KBM-7 (cell line): ENCODE results near the gene CEMIP.
A peak's percentile ranks its signal among the peaks of the same experiment; 100 is the strongest.

Experiments
- DNase-seq: peaks from one replicate; pipeline ENCODE4 v3.0.0-alpha.2; 2015
- in situ Hi-C: fragments of 300-500 bp; cut with MboI; formaldehyde crosslinking; loops from 2 replicates; pipeline ENCODE4 v1.14.3; 2020; ENCODE audit warnings: low sequenced_read_pairs, low pct_unique_long_range_greater_than_20kb, mixed read lengths

The CEMIP gene

DNA sequence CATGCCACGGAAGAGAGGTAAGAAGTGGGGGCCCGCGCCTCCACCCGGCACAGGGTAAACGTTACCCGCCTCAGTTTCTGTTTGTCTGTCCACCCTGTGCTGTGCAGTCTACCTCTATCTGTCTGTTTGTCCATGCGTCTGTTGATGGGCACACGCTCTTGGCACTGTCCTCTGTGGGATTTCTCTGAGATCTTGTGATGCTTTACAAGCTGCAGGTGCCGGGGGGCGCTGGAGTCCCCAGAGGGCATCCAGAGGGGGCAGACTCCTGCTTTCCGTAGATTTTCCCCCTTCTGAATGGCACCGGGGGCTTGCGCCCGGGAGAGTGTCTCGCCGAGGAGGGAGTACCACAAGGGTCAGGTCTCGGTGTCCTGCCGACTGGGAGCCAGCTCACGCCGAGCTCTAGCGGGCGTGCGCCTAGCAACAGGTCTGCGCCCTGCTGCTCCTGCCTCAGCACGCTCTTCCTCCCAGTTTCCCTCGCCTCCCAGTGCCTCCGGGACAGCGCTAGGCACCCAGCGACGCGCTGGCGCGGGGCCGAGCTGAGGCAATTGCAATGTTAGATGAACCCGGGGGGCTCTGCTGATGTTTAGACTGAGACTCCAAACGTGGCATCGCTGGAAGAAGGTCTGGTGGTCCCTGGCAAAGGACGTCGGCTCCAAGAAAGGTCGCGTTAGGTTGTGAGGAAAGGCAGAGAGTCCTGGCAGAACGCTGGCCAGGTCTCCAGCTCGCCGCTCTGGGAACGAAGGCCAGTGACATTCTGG is 667 bp downstream of the CEMIP start:
- in situ Hi-C loops: loop anchor here (10.0 kb wide), 2 partner anchors 205 to 325 kb away; no protein-coding TSS in a partner anchor
- DNase-seq: peak; percentile 8

DNA sequence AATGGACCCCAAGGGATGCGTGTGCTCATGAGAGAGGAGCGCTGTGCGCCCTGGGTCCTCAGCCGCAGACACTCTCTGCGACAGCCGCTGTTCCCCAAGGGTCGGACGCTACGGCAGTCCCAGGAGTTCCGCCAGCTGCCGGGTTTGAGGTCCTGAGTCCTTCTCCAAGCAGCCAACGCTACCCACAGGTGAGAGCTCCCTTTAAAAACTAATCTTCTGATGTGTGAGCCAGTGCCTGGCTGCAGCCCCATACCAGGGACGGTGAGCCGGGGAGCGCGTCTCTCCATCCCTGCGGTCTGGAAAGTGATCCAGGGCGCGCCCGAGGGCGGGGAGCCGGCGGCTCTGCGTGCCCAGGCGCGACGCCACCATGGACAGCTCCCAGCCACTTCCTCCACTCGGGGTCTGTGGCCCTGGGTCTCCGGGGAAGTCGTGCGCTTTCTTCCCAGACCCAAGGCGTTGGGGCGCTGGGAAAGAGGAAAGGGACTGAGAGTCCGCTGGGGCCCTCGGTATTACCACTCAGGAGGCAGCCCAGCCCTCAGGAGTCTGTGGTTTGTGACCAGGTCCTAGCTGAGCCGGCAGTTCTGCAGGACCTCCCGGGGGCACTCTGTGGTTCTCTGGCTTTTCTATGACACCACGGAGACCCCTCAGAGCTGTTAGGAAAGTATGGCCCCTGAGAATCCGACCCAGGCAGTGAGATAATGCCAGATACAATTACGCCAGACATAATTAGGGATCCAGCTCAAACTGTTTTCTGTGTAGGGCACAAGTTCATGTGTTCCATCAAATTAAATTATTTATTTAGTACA is 1.4 kb downstream of the CEMIP start:
- in situ Hi-C loops: no loop called here
- peak; percentile 66 for DNase-seq

DNA sequence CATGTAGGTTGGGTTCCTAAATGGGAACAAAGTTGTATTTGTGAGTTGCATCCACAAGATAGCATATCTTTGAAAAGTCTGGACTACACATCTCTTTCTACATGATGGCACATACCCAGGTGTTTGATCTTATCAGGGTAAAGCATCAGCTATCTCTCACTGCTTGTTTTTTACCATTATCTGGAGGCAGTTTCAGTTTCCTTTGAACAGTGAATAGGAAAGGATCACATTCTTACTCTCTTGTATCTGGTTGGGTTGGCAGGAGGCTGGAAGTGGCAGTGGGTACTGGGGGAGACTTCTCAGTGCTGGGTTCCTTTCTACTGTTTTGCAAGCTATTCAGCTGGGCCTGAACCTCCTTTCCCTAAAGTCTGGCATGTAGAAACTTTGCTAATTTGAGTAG is 4.1 kb downstream of the CEMIP start:
- in situ Hi-C loops: no loop called here

DNA sequence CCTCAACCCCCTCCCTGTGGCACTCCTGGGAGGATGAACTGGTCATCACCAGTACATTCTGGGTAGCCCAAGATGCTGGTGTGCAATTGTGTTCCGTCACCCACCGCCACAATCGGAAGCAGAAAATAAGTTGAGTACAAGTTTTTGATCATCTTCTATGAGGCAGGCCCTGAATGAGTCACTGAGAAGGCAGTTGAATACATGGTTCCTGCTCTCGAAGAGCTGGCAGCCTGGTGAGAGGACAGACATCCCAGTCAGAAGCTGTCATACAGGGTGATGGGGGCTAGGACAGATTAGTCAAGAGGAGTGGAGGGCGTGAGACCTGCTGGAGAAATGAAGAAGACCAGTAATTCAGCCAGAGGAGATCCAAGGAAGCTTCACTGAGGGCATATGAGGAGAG is 6.2 kb downstream of the CEMIP start:
- in situ Hi-C loops: no loop called here
- DNase-seq: no peak

More for the DNA sequence above, 4.1 kb downstream of the CEMIP start:
- no peak for DNase-seq

DNA sequence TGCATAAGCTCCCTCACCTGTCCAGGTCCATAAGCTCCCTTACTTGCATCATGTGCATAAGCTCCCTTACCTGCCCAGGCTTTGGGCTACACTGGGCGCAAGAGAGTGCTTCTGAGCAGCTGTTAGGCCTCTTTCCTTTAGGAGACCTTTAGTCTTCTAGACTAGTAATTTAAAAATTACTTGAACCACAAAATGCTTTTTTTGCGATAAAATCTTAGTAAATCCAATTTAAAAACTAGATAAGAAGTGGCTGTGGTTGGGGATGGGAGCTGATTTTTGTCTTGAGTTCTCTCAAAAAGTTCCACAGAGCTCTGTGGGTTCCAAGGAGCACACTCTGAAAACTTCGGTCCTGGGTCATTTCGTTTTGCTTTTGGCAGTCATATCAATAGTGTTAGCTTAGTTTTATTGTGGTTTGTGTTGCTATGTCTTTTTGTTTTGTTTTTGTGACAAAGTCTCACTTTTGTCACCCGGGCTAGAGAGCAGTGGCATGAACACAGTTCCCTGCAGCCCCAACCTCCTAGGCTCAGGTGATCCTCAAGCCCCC is 6.7 kb downstream of the CEMIP start:
- in situ Hi-C loops: no loop called here

DNA sequence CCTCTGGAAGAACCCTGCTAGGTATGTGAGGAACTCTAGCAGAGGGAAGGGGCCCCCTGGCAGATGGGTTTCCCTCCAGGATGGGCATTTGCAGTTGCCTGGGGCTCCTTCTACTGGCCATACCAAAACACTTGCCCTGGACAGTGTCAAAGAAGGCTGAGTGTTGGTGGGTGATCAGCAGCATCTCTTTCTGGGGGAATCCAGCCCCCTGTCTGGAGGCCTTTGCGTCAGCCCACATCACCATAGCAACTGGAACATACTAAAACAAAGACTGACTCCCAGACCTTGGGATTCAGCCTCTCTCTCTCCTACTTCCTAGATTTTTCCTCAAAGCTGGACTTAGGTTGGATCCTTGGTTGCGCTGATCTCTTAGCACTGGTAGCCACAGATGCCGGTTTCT is 8.1 kb downstream of the CEMIP start:
- DNase-seq: no peak
- in situ Hi-C loops: no loop called here

More for the DNA sequence above, 6.7 kb downstream of the CEMIP start:
- no peak for DNase-seq

DNA sequence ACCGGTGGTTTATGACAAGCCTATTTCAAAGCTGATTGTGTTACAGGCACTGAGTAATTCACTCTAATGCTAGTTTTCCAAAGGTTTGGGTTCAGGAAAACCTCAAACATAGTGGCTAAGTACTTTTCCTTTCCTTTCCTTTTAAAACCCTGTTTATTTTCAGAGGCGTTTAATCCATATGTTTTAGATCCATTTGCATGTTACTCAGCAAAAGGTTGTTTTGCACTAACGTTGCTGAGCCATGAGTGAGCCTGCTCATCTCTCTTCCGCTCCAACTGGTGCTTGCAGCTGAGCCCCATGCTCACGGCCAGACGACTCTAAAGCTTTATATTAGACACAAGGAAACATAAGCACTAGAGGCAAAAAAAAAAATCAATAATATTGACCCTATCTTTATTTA is 9.4 kb downstream of the CEMIP start:
- no peak for DNase-seq
- in situ Hi-C loops: no loop called here

DNA sequence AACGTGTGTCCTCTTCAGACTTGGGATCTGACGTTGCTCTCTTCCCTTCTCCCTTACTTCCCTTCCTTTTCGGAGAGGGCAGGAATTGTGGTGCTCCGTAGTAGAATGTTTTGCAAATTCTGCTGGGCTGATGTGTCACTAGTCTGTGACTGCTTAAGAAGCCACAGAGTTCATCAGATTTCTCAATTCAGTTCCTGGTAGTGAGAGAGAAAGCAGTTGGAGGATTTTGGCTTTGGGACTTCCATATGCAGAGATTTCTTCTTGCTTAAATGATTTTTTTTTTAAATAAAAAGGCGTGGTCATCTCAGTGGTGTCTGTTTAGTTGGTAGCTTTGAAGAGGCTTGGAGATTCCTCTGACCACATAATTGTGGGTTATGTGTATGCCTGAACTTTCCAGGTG is 10.1 kb downstream of the CEMIP start:
- DNase-seq: no peak
- in situ Hi-C loops: no loop called here

DNA sequence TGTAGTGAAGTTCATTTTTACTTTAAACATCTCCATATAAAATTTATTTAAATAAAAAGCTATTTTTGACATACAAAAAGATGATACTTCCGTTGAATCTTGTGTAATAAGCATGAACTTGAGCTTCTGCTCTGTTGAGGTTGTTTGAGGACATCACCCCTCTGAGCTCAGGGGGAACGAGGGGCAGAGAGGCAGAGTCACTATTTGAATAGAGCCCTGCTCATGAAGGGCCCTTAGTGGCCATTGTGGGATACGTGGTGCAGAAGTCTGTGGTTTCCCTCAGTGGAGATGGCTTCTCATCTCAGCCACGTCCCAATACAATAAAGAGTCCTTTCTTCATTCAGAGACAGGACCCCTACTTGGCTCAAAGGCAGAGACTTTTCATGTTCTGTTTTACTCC is 10.6 kb downstream of the CEMIP start:
- no peak for DNase-seq
- in situ Hi-C loops: no loop called here

DNA sequence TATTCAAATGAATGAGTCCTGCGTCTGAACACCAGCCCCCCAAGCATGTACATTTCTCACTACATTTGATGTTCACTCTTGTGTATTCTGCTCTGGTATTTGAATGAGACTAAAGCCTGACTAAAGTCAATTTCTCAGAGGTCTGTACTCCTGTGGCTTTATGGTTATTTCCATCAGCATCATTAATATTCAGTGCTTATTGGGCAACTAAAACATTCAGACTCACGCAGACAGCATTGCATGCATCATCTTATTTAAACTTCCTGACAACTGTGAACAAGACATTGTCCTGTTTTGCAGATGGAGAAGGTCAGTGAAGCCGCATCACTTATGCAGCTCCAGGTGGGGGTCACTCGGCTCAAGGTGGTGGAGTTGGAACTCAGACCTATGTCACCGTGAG is 11.1 kb downstream of the CEMIP start:
- in situ Hi-C loops: no loop called here
- no peak for DNase-seq

DNA sequence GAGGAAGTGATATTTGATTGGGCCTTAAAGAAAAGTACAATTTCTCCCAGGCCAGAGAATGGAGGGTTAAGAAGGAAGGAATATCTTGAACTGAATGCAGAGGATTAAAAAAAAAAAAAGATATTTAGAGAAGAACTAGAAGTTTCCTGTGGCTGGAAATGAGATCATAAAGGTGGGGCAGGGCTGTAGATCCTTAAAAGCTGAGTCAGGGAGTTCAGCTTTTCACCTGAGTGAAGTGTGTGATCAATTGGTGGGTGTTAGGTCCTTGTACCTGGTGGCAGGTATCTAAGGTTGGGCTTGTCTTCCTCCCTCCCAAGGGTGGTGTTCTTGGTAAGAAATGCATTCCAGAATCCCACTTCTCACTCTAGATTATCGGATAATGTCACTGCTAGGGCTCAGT is 11.8 kb downstream of the CEMIP start:
- in situ Hi-C loops: no loop called here
- DNase-seq: no peak

DNA sequence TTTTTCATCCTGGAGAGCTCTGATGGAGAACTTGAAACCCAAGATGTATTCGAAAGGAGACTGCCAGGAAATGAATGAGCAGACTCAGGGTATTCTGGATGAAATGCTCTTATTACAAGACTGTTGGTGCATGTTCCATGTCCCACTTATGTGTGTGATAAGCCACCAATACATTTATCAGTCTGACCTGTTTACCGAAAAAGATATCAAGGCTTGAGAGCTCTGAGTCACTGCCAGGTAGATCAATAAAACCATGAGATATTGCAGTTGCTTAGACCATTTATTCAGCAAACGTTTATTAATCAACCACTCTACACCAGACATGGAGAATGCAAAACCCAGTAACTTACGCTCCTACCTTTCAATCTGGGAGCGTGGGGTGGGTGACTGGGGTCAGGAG is 17.2 kb downstream of the CEMIP start:
- DNase-seq: no peak
- in situ Hi-C loops: no loop called here

DNA sequence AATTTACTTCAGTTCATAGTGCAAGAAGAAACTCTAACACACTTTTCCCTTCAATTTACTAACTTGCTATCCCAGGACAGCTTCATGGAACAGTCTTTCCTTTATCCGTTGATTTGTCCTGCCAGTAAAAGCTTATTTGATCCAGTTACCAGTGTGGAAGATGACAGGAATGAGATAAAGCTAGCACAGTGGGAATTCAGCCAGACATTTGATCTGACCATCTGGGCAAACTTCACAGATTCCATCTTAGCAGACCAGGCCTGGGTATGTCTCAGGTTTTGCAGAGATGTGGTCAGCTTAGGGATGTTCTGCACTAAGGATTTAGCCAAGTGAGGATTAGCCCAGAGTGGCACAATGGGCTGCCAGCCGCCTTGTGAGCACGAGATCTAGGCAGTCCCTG is 19.7 kb downstream of the CEMIP start:
- DNase-seq: no peak
- in situ Hi-C loops: no loop called here

DNA sequence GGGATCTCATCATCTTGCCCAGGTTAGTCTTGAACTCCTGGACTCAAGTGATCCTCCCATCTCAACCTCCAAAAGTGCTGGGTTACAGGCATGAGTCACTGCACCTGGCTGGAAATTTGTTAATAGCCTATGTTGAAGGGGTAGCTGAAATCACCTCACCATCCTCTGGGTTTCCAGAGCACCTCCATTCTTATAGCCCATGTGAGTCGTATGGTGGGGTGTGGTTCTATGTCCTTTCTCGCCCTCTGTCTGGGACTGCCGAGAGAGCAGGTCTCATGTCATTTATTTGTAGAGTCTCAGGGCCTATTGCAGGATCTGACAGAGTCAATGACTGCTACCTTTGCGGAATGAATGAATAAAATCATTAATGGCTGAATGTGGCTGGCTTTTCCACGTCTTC is 20.9 kb downstream of the CEMIP start:
- no peak for DNase-seq
- in situ Hi-C loops: no loop called here

DNA sequence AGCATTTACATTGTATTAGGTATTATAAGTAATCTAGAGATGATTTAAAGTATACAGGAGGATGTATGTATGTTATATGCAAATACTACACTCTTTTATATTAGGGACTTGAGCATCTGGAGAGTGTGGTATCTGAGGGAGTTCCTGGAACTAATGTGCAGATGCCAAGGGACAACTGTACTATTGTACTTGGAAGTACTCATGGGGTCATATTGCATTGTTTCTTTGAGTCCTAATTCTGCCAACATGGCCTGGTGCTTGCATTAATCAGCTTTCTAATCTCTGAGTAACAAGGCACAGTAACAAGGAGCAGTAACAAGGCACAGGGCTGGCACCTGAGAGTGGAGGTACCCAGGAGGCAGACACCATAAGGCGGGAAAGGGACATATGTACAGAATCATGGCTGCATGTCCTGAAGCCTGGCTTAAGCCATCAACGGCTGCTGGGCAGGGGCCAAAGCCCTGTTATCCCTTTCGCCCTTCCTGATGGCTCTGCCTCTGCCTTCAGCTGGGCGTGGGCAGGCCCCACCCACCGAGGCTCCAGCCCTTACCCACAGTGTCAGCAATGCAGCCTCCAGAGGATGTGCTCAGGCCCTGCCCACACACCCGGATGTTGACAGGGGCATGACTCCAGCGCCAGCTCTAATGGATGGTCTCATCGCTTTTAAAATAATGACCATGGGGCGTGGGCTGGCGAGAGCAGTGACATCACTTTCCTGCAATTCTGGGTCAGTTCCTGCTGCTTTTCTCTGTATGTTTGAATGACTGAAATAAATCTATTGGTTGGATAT is 22.9 kb downstream of the CEMIP start:
- DNase-seq: no peak

DNA sequence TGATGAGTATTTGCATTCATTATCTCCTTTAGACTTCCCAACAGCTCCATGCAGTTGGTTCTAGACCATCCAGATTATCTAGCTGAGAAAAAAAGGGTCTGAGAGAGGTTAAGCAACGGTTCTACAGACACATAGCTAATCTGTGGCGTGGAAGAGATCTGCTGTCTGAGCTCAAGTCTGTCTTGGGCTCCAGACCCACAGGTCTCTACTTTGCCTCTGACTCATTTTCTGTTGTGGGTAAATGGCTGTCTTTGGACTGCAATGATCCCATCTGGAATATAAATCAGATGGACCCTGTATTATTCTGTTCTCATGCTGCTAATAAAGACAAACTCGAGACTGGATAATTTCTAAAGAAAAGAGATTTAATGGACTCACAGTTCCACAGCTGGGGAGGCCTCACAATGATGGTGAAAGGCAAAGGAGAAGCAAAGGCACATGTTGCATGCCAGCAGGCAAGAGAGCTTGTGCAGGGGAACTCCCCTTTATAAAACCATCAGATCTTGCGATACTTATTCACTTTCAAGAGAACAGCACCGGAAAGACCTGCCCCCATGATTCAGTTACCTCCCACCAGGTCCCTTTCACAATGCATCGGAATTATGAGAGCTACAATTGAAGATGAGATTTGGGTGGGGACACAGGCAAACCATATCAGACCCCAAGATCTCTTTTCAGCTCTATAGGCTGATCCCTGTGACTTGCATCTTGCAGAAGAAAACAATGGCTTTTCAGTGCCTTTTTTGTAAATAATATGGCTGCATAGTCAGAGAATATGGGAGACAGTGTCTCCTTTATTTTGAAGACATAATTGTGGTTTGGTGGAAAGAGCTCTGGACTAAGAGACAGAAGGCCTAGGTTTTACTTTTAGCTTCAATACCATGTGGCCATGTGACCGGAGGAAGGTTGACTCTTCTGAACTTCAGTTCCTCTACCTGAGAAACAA is 24.7 kb downstream of the CEMIP start:
- in situ Hi-C loops: no loop called here
- DNase-seq: no peak

More for the DNA sequence above, 22.9 kb downstream of the CEMIP start:
- in situ Hi-C loops: no loop called here

DNA sequence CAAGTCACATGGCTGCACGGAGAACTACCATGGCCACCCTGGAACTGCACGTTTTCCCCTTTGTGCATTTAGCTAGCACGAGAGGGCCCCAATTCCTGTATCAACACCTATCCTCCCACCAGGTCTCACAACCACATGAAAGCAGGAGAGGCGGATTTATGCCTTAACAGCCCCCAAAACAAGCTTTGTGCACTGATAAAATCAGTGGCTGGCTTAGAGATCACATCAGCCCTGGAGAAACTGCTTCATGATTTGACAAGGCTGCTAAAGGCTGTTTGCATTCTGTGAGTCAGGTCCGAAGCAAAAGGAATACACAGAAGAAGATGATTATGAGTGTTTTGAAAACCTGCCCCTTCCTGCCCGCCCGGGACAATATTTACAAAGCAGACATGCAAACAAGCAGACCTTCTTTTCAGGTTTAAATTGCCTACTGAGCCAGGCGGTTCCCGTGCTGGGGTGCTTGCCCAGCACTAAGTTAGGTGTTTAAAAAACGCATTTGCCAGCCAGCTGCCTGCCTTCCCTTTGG is 25.9 kb downstream of the CEMIP start:
- in situ Hi-C loops: no loop called here
- DNase-seq: no peak

DNA sequence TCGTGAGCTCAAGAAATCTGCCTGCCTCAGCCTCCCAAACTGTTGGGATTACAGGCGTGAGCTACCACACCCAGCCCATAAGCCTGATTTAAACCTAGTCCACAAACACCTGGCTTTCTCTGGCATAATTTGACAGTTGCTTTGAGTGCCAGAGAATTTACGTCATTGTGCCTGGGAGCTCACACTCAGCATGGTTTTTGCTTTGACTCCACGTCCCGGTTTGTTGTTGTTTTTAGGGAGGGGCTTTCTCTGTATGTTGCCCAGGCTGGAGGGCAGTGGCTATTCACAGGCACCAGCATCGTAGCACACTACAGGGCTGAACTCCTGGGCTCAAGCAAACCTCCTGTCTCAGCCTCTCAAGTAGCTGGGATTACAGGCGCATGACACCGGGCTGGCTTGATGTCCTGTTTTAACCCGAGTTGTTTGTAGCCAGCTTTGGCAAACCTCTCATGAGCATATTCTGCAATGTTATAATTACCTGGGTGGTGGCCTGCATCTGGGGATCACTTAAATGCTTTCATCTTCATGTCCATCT is 32.7 kb downstream of the CEMIP start:
- in situ Hi-C loops: no loop called here
- no peak for DNase-seq
